Measurements from ENCODE around the gene DNAI4.

Gene DNAI4

DNA sequence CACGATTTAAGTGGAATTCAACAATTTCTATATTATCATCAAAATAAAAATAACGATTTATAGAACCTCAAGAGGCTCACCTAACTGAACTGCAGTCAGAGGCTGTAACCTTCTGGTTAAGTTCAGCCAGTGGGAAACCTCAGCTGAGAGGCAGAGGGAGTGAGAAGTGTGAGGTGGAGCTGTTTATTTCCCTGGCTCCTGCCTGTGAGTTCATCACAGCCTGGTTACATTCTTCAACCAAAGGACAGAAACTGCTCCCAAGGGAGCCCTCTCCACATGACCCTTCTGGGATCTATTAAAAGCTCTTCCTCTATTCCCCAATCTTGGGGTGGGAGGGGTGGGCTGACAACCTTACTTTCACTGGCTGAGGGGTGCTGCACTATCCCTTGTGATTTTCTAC lies 150.2 kb downstream of the DNAI4 start:
- Mint-ChIP-seq H3K4me3 (no peak overlapping the region), H3K9me3 (no peaks in the 10 kb centered on the region), H3K36me3 (ENCODE audit: low read depth) (no peaks in the 10 kb centered on the region), H3K4me1 (ENCODE audit: low read depth) (peaks cover 18% of the 10 kb centered on the region), H3K27ac (no peak overlapping the region), H3K27me3 (no peaks in the 10 kb centered on the region)

DNA sequence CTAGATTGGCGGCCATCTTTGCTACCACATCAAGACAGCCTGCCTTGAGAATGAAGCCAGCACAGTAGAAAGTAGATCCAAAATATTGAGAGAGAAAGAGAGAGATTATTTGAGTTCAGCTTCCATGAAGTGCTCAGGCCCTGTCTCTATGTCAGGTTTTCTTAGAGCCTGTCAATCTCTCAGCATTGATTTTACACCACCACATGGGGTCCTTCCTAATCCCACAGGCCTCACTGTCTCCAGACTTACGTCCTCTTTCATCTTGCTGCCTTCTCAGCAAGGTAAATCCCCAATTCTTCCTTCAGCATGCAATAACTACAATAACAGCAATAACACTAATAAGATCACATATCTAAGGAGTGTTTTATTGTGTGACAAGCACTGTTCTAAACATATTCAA lies 151.4 kb downstream of the DNAI4 start:
- Mint-ChIP-seq H3K27me3 (no peaks in the 10 kb centered on the region), H3K27ac (no peak overlapping the region), H3K9me3 (no peaks in the 10 kb centered on the region), H3K4me1 (ENCODE audit: low read depth) (peaks cover 30% of the 10 kb centered on the region), H3K36me3 (ENCODE audit: low read depth) (no peaks in the 10 kb centered on the region), H3K4me3 (no peak overlapping the region)

GRCh38 chr1:66770694-66771093 lies 154.0 kb downstream of the DNAI4 start:
- peak overlapping the region; percentile 22 for H3K4me3 Mint-ChIP-seq
- no peaks in the 10 kb centered on the region for H3K27me3 Mint-ChIP-seq
- no peaks in the 10 kb centered on the region for H3K9me3 Mint-ChIP-seq
- peaks cover 36% of the 10 kb centered on the region for H3K4me1 Mint-ChIP-seq (ENCODE audit: low read depth)
- H3K36me3 Mint-ChIP-seq (ENCODE audit: low read depth) = no peaks in the 10 kb centered on the region
- H3K27ac Mint-ChIP-seq = no peak overlapping the region

DNA sequence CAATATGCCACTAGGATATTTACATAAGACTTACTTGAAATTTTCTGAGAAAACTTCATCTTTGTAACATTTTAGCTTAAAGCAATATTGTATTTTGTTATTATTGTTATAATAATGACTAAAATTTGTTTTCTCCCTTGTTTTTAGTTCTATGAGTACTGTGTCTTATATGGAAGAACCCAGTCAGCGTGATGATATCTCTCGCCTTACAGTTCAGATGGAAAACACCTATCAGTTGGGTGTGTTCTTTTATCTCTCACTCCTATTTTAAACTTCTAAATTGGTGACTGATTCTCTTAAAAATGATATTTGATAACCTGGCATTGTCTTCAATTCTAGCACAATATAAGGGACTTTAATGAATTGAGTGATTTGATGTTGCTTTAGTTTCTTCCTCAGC lies 154.4 kb downstream of the DNAI4 start:
- H3K36me3 Mint-ChIP-seq (ENCODE audit: low read depth) = no peaks in the 10 kb centered on the region
- no peaks in the 10 kb centered on the region for H3K27me3 Mint-ChIP-seq
- no peak overlapping the region for H3K27ac Mint-ChIP-seq
- peaks cover 36% of the 10 kb centered on the region for H3K4me1 Mint-ChIP-seq (ENCODE audit: low read depth)
- peak overlapping the region; percentile 22 for H3K4me3 Mint-ChIP-seq
- no peaks in the 10 kb centered on the region for H3K9me3 Mint-ChIP-seq

DNA sequence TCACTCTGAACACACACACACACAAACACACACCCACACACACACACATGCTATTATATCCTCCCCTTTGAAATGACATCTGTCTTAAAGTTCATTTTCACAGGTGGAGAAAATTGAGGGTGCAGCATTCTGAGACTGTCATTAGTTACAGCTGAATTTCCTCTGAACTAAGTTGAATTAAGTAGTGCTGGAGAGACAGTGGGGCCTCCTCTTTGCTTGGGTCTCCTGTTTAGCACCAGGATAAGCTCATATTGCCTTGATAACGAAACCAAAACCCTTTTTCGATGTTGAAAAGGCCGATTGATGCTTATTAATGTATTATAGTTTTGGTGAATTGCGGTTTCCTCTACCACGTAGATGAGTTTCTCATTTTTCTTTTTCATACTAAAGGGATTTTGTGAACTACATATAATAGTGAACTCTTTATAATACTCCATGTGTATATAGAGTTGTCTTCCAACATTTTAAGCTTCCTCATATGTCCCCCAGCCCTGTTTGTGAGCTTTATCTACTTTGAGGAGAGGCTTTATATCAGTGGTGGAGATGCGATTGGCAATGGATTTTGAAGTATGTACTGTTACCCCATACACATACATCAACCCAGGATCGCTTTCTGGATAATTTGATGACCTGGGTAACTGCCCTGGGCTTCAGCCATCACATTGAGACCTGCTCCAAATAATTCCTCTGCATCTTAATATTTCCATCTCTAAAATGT lies 155.0 kb downstream of the DNAI4 start:
- Mint-ChIP-seq H3K9me3 (no peaks in the 10 kb centered on the region), H3K36me3 (ENCODE audit: low read depth) (no peaks in the 10 kb centered on the region), H3K4me3 (peak overlapping the region; percentile 22), H3K27me3 (no peaks in the 10 kb centered on the region), H3K4me1 (ENCODE audit: low read depth) (peaks cover 36% of the 10 kb centered on the region), H3K27ac (peak overlapping the region; percentile 67)

DNA sequence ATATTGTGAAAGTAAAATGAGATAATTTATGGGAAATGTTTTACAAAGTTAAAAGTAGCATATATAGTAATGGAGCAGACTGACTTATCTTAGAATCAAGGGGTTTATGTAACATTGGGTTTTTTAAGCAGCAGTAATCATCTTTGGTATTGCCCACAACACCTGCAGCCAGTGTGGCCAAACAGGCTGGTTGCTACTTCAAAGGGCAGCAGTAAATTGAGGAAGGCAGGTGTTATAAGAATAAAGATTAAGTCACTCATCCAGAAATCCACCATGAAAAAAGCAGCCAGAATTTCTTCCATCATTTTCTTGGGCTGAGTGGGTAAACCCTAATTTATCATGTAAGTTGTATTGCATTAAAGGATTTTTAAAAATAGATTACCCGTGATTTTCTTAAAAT lies 155.7 kb downstream of the DNAI4 start:
- no peaks in the 10 kb centered on the region for H3K36me3 Mint-ChIP-seq (ENCODE audit: low read depth)
- H3K27me3 Mint-ChIP-seq = no peaks in the 10 kb centered on the region
- no peak overlapping the region for H3K27ac Mint-ChIP-seq
- no peaks in the 10 kb centered on the region for H3K9me3 Mint-ChIP-seq
- peak overlapping the region; percentile 22 for H3K4me3 Mint-ChIP-seq
- peaks cover 36% of the 10 kb centered on the region for H3K4me1 Mint-ChIP-seq (ENCODE audit: low read depth)

GRCh38 chr1:66767626-66768025 lies 157.0 kb downstream of the DNAI4 start:
- H3K27me3 Mint-ChIP-seq = no peaks in the 10 kb centered on the region
- H3K9me3 Mint-ChIP-seq = no peaks in the 10 kb centered on the region
- H3K36me3 Mint-ChIP-seq (ENCODE audit: low read depth) = no peaks in the 10 kb centered on the region
- H3K4me3 Mint-ChIP-seq = no peak overlapping the region
- peaks cover 36% of the 10 kb centered on the region for H3K4me1 Mint-ChIP-seq (ENCODE audit: low read depth)
- H3K27ac Mint-ChIP-seq = no peak overlapping the region

DNA sequence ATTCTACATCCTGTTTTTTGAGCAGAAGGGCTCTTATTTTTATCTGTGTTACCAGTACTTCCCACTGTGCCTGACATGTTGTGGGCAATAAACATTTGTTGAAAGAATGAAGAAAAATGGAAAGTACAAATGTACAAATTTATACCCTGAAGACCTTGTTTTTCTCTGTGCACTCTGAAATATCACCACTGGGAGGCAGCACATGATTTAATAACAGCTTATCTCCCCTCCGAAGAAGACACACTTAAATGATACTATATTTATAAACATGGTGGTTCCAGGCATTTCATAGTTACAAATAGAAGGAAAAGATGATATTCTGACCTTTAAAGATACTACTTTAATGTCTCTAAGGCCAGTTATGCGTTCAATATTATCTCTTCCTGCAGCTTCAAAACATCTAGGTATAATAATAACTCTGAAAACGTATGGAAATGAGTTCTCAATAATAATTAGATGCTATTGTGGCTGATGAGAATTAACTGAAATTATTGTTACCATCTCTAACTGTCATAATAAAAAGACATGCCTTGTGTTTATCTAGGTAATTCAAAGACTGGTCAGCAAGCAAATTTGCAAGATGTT lies 159.6 kb downstream of the DNAI4 start:
- H3K4me1 Mint-ChIP-seq (ENCODE audit: low read depth) = peaks cover 24% of the 10 kb centered on the region
- H3K36me3 Mint-ChIP-seq (ENCODE audit: low read depth) = no peaks in the 10 kb centered on the region
- H3K4me3 Mint-ChIP-seq = no peak overlapping the region
- H3K9me3 Mint-ChIP-seq = no peaks in the 10 kb centered on the region
- H3K27me3 Mint-ChIP-seq = no peaks in the 10 kb centered on the region
- H3K27ac Mint-ChIP-seq = no peak overlapping the region

Data from stimulated activated naive CD8-positive, alpha-beta T cell treated with anti-CD3 and anti-CD28 coated beads, Interleukin-15, Interleukin-2, amounts not matched to agents 100 ng/mL and 50 ng/mL, for 24 hours (primary cell).